Panc1 (cell line): Measurements from ENCODE around the gene AMPD1. TPM values are rescaled to one million over a fixed set of nuclear protein-coding genes. Genes with fewer than 3 reads are reported as not detected.

Experiments
- ATAC-seq: fragments of 200-7000 bp; cut with Tn5 transposase; 2 replicates; pipeline ENCODE4 v1.9.1; 2020; ENCODE audit warnings: mild to moderate bottlenecking, moderate library complexity
- BruUV-seq: library from RNA; stranded (reverse); fragments of 400-500 nt; replicated peaks from 2 replicates; lab custom pipeline; 2021; lab: Mats Ljungman, UMichigan
- CTCF ChIA-PET: fragments of 300-600 bp; sonication (Branson Sonifier 250); formaldehyde crosslinking; loops from one replicate; lab custom pipeline; 2022; ENCODE audit warnings: antibody characterized with exemption; lab: Charles Lee
- POLR2A ChIA-PET: fragments of 300-600 bp; sonication (Branson Sonifier 250); formaldehyde crosslinking; loops from one replicate; lab custom pipeline; 2022; ENCODE audit warnings: antibody characterized with exemption; lab: Charles Lee
- DNase-seq: peaks from one replicate; pipeline ENCODE4 v3.0.0-alpha.2; 2010; ENCODE audit warnings: low read depth, low spot score
- H3K27ac ChIP-seq: 2 replicates; pipeline ENCODE4 v1.5.1; 2011; ENCODE audit warnings: mild to moderate bottlenecking, low read length, inconsistent platforms
- H3K27me3 ChIP-seq: fragments of 200-500 bp; sonication (Bioruptor generic); 2 replicates; pipeline ENCODE4 v1.6.0; 2014; ENCODE audit warnings: low read length, inconsistent platforms; ENCODE audit not compliant: control insufficient read depth, insufficient read depth
- H3K36me3 ChIP-seq: fragments of 200-500 bp; sonication (Bioruptor generic); 2 replicates; pipeline ENCODE4 v1.5.1; 2014; ENCODE audit warnings: inconsistent platforms, mild to moderate bottlenecking, low read length, moderate library complexity; ENCODE audit not compliant: control insufficient read depth, insufficient read depth
- H3K4me1 ChIP-seq: 2 replicates; pipeline ENCODE4 v1.5.1; 2011; ENCODE audit warnings: inconsistent platforms, mild to moderate bottlenecking, low read length, moderate library complexity; ENCODE audit not compliant: control insufficient read depth, insufficient read depth
- H3K4me3 ChIP-seq, 2 experiments: 2 replicates each; pipeline ENCODE4 v1.5.1; 2011 to 2012; ENCODE audit warnings: low read depth in 2 of 2, low read length in 2 of 2, mild to moderate bottlenecking in 2 of 2, inconsistent platforms in 1 of 2, moderate library complexity in 1 of 2
- H3K9me3 ChIP-seq: fragments of 200-500 bp; sonication (Bioruptor generic); 2 replicates; pipeline ENCODE4 v1.5.1; 2014; ENCODE audit warnings: low read depth, mild to moderate bottlenecking, inconsistent platforms, low read length, moderate library complexity; ENCODE audit not compliant: control insufficient read depth, insufficient read depth
- POLR2AphosphoS5 ChIP-seq: IDR thresholded peaks from 2 replicates; pipeline ENCODE4 v1.6.1; 2012; ENCODE audit warnings: mild to moderate bottlenecking, low read depth, low read length, moderate library complexity
- SIN3A ChIP-seq: IDR thresholded peaks from 2 replicates; pipeline ENCODE4 v1.6.1; 2012; ENCODE audit warnings: low read depth, mild to moderate bottlenecking, low read length, moderate library complexity, borderline replicate concordance; ENCODE audit not compliant: insufficient read depth
- TCF7L2 ChIP-seq: IDR thresholded peaks from 2 replicates; pipeline ENCODE4 v1.6.1; 2011; ENCODE audit warnings: mild to moderate bottlenecking, low read depth, low read length, inconsistent platforms
- in situ Hi-C: cut with HindIII; loops from 2 replicates; pipeline ENCODE4 v1.10.0; 2016; ENCODE audit warnings: low sequenced_read_pairs, low pct_unique_long_range_greater_than_20kb
- intact Hi-C: fragments of 100-400 bp; cut with micrococcal nuclease; formaldehyde crosslinking; loops from one replicate; pipeline ENCODE4 v1.10.0; 2022; ENCODE audit not compliant: unreplicated experiment
- total RNA-seq: library from RNA; stranded (reverse); gene quantifications from one replicate; pipeline ENCODE4 v1.2.1, GENCODE V29; 2021; ENCODE audit not compliant: unreplicated experiment
- TF ChIP-seq, protein P1 (sequence below): fragments of 450-650 bp; IDR thresholded peaks from 2 replicates; pipeline ENCODE4 v1.5.1; 2017; ENCODE audit warnings: mild to moderate bottlenecking
- TF ChIP-seq, protein P2 (sequence below), 2 experiments: IDR thresholded peaks; 2 replicates each; pipeline ENCODE4 v1.6.1; 2011 to 2012; ENCODE audit warnings: low read depth in 2 of 2, control low read depth in 1 of 2, low read length in 1 of 2, mild to moderate bottlenecking in 1 of 2, moderate library complexity in 1 of 2; ENCODE audit not compliant: insufficient read depth in 1 of 2

Gene AMPD1
- total RNA-seq, 1 experiment from 2014 or later, result not detected

DNA sequence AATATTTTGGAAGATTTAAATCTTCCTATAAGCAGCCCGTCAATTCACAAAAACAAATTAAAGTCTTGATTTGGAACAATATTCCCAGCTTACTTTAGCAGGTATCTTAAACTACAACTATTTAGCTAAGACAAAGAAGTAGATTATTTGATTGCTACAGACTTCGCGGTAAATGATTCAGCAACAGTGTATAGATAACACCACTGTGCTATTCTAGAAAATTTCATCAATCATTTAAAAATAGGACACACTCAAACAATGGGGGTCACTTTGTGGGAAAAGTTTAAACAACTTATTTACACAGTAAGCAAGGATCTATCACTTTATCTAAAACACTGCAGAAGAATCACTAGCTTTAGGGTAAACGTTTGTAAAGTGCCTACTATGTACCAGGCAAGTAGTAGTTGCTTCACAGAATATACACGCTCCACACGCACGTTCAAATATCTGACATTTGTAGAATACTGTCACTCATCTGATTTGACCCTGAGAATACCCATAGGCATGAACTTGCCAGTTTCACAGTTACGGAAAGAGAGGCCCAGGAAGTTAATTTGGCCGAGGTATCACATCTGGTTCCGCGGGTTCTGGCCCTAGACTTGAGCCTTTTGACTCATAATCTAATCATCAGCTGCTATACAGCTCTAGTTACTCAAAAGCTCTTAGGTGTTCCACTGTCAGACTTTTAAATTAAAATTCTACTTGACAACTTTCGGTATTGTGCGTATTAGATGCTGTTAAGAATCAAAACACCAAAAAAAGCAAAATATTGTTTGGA, 26.4 kb downstream of the AMPD1 start:
- in situ Hi-C loops (no loop called here), intact Hi-C loops (no loop called here)
- peaks cover 2% of the 10 kb centered on the region; the same call in 1 of the 2 replicates for H3K27me3 ChIP-seq
- TSS peak; percentile 70 for BruUV-seq
- no peaks in the 10 kb centered on the region for H3K4me1 ChIP-seq
- H3K27ac ChIP-seq, result no peak overlapping the region; the same call in 1 of the 2 replicates
- TF ChIP-seq TCF7L2 (no peak), SIN3A (no peak), POLR2AphosphoS5 (no peak)
- TF ChIP-seq, protein P1, sequence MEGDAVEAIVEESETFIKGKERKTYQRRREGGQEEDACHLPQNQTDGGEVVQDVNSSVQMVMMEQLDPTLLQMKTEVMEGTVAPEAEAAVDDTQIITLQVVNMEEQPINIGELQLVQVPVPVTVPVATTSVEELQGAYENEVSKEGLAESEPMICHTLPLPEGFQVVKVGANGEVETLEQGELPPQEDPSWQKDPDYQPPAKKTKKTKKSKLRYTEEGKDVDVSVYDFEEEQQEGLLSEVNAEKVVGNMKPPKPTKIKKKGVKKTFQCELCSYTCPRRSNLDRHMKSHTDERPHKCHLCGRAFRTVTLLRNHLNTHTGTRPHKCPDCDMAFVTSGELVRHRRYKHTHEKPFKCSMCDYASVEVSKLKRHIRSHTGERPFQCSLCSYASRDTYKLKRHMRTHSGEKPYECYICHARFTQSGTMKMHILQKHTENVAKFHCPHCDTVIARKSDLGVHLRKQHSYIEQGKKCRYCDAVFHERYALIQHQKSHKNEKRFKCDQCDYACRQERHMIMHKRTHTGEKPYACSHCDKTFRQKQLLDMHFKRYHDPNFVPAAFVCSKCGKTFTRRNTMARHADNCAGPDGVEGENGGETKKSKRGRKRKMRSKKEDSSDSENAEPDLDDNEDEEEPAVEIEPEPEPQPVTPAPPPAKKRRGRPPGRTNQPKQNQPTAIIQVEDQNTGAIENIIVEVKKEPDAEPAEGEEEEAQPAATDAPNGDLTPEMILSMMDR, result no peak
- TF ChIP-seq, protein P2, sequence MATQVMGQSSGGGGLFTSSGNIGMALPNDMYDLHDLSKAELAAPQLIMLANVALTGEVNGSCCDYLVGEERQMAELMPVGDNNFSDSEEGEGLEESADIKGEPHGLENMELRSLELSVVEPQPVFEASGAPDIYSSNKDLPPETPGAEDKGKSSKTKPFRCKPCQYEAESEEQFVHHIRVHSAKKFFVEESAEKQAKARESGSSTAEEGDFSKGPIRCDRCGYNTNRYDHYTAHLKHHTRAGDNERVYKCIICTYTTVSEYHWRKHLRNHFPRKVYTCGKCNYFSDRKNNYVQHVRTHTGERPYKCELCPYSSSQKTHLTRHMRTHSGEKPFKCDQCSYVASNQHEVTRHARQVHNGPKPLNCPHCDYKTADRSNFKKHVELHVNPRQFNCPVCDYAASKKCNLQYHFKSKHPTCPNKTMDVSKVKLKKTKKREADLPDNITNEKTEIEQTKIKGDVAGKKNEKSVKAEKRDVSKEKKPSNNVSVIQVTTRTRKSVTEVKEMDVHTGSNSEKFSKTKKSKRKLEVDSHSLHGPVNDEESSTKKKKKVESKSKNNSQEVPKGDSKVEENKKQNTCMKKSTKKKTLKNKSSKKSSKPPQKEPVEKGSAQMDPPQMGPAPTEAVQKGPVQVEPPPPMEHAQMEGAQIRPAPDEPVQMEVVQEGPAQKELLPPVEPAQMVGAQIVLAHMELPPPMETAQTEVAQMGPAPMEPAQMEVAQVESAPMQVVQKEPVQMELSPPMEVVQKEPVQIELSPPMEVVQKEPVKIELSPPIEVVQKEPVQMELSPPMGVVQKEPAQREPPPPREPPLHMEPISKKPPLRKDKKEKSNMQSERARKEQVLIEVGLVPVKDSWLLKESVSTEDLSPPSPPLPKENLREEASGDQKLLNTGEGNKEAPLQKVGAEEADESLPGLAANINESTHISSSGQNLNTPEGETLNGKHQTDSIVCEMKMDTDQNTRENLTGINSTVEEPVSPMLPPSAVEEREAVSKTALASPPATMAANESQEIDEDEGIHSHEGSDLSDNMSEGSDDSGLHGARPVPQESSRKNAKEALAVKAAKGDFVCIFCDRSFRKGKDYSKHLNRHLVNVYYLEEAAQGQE (IDR thresholded peaks at IDR 0.05; ENCODE audit: insufficient read depth in 1 of 2, low read depth in 2 of 2, low read length in 1 of 2), result no peak
- POLR2A ChIA-PET, result interaction anchor here (0.5 kb wide), 1 partner anchor 36 kb away, joined by 3 read pairs; no protein-coding TSS in a partner anchor
- no peaks in the 10 kb centered on the region; the same call in 1 of the 2 replicates for H3K36me3 ChIP-seq
- H3K9me3 ChIP-seq, result no peaks in the 10 kb centered on the region
- CTCF ChIA-PET, result no interaction called here
- DNase-seq, result no peak
- H3K4me3 ChIP-seq, result peak overlapping the region; percentile 59 to 71
- ATAC-seq, result no peak

DNA sequence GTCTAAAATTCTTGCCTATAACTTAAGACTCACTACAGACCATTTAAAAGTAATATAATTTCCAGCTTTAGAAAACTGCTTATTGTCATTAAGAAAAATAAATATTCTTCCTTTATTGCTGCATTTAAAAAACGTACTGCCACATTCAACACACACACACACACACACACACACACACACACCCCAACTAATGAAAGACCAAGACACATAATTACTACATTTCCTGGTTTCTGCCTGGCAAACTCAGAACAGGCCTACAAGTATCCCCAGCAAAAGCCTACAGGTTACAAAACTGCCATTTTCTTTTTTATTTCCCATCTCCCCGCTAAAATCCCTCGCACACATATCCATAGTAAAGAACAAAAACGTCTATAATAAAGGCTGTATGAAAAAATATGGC, 27.0 kb downstream of the AMPD1 start:
- Histone ChIP-seq H3K9me3 (no peaks in the 10 kb centered on the region), H3K36me3 (no peaks in the 10 kb centered on the region; the same call in 1 of the 2 replicates), H3K27me3 (0 out of 2 replicates have a peak, but pooled peaks cover 2% of the 10 kb centered on the region), H3K4me3 (no peak overlapping the region), H3K27ac (no peak overlapping the region), H3K4me1 (no peaks in the 10 kb centered on the region)
- no peak for DNase-seq
- intact Hi-C loops (no loop called here), in situ Hi-C loops (no loop called here)
- no peak for ATAC-seq
- POLR2A ChIA-PET, result no interaction called here
- no TSS peak for BruUV-seq
- CTCF ChIA-PET, result no interaction called here
- TF ChIP-seq TCF7L2, result no peak
- TF ChIP-seq, protein P2 (IDR thresholded peaks at IDR 0.05; ENCODE audit: insufficient read depth in 1 of 2, low read depth in 2 of 2, low read length in 1 of 2), result no peak
- TF ChIP-seq, protein P1, result no peak
- no peak for TF ChIP-seq SIN3A
- no peak for TF ChIP-seq POLR2AphosphoS5
